Activated T-cell treated with anti-CD3 and anti-CD28 coated beads, Interleukin-2, amount 50 U/mL, for 24 hours (primary cell): Measurements from ENCODE around the gene TRRAP.
A peak's percentile ranks its signal among the peaks of the same experiment; 100 is the strongest.

Source experiments
- DNase-seq: peaks from one replicate; pipeline ENCODE4 v3.0.0-alpha.2; 2020
- H3K27ac Mint-ChIP-seq: 2 replicates; pipeline ENCODE4 v1.8.0; 2020; ENCODE audit warnings: mild to moderate bottlenecking, mixed read lengths
- H3K27me3 Mint-ChIP-seq: 2 replicates; pipeline ENCODE4 v1.8.0; 2020; ENCODE audit warnings: mixed read lengths
- H3K36me3 Mint-ChIP-seq: 2 replicates; pipeline ENCODE4 v1.8.0; 2020; ENCODE audit warnings: low read depth, mixed read lengths
- H3K4me1 Mint-ChIP-seq: 2 replicates; pipeline ENCODE4 v1.8.0; 2020; ENCODE audit warnings: low read depth, mixed read lengths
- H3K4me3 Mint-ChIP-seq: 2 replicates; pipeline ENCODE4 v1.8.0; 2020; ENCODE audit warnings: mild to moderate bottlenecking, moderate library complexity, mixed read lengths
- H3K9me3 Mint-ChIP-seq: 2 replicates; pipeline ENCODE4 v1.8.0; 2020; ENCODE audit warnings: mixed read lengths

Gene TRRAP

DNA sequence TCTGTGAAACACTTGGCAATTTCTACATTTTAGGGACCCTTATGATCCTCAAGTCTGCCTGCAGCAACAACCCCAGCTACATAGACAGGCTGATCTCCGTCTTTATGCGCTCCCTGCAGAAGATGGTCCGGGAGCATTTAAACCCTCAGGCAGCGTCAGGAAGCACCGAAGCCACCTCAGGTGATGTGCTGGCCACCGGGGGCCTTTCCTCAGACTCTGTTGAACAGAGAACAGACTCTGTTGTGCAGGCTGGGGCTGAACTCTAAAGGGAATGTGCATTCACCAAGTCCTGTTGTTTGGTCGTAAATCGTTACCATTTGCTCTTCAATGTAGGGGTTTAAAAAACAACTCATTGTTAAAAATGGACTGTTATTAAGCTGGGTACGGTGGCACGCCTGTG lies 86.3 kb downstream of the TRRAP start:
- Mint-ChIP-seq H3K36me3 (peaks cover 94% of the 10 kb centered on the region), H3K4me3 (no peak overlapping the region)

DNA sequence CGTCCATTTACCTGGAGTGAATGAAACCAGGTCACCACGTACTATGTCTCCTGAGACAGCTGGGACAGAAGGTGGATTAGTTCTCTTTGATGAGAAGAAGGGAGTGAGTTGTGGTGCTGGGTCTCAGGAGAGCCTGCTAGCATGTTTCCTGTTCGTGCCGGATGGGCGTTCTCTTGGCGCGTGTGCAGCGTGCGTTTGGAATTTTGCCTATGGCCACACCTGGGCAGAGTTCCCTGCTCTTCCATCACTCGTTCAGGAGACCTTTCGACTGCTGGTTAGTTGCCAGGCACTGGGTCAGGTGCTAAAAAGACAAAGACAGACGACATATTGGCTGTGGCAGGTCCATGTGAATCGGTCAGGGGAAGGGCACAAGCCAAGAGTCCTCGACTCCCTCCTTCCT lies 90.3 kb downstream of the TRRAP start:
- H3K36me3 Mint-ChIP-seq = peaks cover 97% of the 10 kb centered on the region

More for the DNA sequence above, 86.3 kb downstream of the TRRAP start:
- Mint-ChIP-seq H3K4me1 (no peaks in the 10 kb centered on the region), H3K27ac (no peak overlapping the region), H3K27me3 (no peaks in the 10 kb centered on the region), H3K9me3 (no peaks in the 10 kb centered on the region)
- DNase-seq = no peak

DNA sequence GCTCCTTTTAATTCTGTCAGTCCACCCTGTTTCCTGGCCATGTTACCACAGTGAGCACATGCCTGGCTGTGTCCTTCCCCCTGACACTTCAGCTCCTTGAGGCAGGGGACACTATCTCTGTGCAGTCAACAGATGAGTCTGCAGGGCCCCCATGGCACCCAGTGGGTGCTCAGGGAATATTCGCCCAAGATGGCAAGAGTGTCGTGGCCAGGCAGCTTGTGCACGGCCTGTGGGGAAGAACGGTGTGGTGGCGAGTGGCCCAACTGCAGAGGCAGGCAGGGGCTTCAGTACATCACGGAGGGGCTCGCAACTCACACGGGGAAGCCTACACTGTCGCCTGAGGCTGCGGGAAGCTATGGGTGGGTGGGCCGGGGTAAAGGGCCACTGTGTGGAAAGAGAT lies 91.1 kb downstream of the TRRAP start:
- no peaks in the 10 kb centered on the region for H3K4me1 Mint-ChIP-seq
- no peak overlapping the region for H3K4me3 Mint-ChIP-seq
- H3K27me3 Mint-ChIP-seq = no peaks in the 10 kb centered on the region
- no peak for DNase-seq
- H3K36me3 Mint-ChIP-seq = peaks cover 100% of the 10 kb centered on the region
- H3K27ac Mint-ChIP-seq = no peak overlapping the region
- H3K9me3 Mint-ChIP-seq = no peaks in the 10 kb centered on the region

More for the DNA sequence above, 90.3 kb downstream of the TRRAP start:
- H3K4me1 Mint-ChIP-seq = no peaks in the 10 kb centered on the region
- H3K27me3 Mint-ChIP-seq = no peaks in the 10 kb centered on the region
- H3K9me3 Mint-ChIP-seq = no peaks in the 10 kb centered on the region
- DNase-seq = no peak
- no peak overlapping the region for H3K4me3 Mint-ChIP-seq
- no peak overlapping the region for H3K27ac Mint-ChIP-seq

DNA sequence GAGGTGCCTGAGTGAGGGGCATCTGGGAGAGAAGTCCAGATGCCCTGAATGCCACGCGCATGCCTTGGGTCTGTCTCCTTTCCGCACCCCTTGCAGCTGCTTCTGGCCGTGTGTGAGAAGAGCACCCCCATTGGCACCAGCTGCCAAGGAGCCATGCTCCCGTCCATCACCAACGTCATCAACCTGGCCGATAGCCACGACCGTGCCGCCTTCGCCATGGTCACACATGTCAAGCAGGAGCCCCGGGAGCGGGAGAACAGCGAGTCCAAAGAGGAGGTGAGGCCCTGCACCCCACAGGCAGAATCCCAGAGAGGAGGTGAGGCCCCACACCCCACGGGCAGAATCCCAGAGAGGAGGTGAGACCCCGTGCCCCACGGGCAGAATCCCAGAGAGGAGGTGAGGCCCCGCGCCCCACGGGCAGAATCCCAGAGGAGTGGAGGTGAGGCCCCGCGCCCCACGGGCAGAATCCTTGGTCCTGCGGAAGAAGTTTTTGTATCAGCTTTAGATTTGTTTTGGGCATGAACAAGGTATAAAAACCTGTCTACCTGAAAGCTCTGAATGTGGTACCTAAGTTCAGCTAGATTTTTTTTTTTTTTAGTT lies 91.8 kb downstream of the TRRAP start:
- no peak overlapping the region for H3K27ac Mint-ChIP-seq
- no peaks in the 10 kb centered on the region for H3K4me1 Mint-ChIP-seq
- H3K36me3 Mint-ChIP-seq = peaks cover 100% of the 10 kb centered on the region
- no peaks in the 10 kb centered on the region for H3K27me3 Mint-ChIP-seq
- no peak for DNase-seq
- H3K4me3 Mint-ChIP-seq = no peak overlapping the region
- no peaks in the 10 kb centered on the region for H3K9me3 Mint-ChIP-seq

DNA sequence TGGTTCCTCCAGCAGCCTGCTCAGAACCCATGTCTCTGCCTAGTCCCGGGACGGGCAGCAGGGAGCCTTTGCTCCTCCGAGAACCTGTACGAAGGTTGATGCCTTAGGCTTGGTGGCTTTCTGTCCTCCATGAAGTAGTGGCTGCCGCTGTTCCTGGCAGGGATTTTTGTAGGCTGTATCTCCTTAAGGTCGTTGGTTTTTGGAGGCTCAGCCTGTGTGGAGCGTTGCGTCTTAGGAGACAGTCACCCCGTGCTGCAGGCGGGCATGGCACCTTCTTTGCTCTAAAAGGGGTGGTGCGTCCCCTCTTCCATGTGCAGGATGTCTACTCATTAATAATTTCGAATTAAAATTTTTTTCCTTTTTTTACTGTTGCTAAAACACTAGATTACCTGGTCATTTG lies 92.5 kb downstream of the TRRAP start:
- Mint-ChIP-seq H3K27me3 (no peaks in the 10 kb centered on the region), H3K9me3 (no peaks in the 10 kb centered on the region), H3K36me3 (peaks cover 100% of the 10 kb centered on the region), H3K4me1 (no peaks in the 10 kb centered on the region), H3K4me3 (no peak overlapping the region), H3K27ac (no peak overlapping the region)
- no peak for DNase-seq

DNA sequence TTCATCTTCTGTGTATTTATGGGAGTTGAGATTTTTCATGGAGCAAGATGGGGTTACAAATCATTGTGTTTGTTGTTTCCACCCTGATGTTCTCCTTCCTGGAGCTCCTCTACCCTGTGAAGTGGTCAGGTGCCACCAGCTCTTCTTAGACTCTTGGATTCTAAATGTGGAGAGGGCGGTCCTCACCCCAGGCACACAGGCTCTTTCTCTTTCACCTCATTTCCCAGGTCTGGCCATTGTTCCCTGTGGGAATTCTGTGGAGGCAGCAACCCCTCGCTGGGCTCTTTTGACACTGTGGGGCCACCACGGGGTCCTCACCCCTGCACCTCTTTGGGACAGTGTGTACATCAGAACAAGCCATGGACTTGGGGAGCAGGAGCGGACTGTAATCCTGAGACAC lies 95.9 kb downstream of the TRRAP start:
- no peak for DNase-seq
- no peaks in the 10 kb centered on the region for H3K4me1 Mint-ChIP-seq
- H3K36me3 Mint-ChIP-seq = peaks cover 100% of the 10 kb centered on the region
- H3K27me3 Mint-ChIP-seq = no peaks in the 10 kb centered on the region
- H3K9me3 Mint-ChIP-seq = no peaks in the 10 kb centered on the region
- H3K27ac Mint-ChIP-seq = peak overlapping the region; percentile 60
- no peak overlapping the region for H3K4me3 Mint-ChIP-seq

DNA sequence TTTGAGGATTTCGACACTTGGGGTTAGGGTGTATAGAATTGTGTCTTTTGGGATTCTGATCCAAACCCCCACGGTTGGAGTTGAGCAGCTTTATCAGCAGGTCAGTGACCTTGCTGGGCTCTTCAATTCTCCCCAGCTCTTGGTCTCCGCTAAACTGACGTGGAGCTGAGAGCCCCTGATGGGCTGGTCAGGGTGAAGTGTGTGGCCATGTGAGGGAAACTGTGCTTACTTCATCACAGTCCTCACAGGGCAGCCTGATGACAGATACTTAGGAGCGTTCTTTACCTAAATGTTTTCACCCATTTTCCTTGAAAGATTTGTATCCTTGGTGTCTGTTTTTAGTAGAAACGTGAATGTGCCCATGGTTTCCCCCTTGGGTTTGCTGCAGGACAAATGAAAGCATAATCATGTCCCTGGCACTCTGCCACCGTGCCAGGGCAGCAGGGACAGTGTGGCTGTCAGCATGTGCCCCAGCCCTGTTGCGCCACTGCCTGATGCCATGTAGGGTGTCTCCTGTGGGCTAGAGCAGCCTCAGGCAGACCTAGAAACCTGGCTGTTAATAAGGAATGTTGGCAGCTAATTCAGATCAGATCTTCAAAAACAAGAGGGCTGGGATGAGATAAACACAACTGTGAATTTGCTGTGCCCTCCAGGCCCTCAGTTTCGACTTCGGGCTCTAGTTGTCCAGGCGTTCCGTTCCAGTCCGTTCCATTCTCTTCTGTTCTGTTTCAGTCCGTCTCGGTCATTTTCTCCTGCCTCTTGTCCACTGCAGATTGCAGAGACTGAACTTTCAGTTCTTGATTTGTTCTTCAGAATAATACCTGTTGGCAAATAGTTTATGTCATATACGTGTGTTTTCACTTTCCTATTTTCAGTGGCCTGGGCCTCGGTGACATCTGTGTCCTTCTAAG lies 96.8 kb downstream of the TRRAP start:
- peaks cover 100% of the 10 kb centered on the region for H3K36me3 Mint-ChIP-seq
- H3K4me3 Mint-ChIP-seq = no peak overlapping the region
- no peaks in the 10 kb centered on the region for H3K4me1 Mint-ChIP-seq
- DNase-seq = no peak
- H3K9me3 Mint-ChIP-seq = no peaks in the 10 kb centered on the region
- peak overlapping the region; percentile 0 for H3K27ac Mint-ChIP-seq
- no peaks in the 10 kb centered on the region for H3K27me3 Mint-ChIP-seq

DNA sequence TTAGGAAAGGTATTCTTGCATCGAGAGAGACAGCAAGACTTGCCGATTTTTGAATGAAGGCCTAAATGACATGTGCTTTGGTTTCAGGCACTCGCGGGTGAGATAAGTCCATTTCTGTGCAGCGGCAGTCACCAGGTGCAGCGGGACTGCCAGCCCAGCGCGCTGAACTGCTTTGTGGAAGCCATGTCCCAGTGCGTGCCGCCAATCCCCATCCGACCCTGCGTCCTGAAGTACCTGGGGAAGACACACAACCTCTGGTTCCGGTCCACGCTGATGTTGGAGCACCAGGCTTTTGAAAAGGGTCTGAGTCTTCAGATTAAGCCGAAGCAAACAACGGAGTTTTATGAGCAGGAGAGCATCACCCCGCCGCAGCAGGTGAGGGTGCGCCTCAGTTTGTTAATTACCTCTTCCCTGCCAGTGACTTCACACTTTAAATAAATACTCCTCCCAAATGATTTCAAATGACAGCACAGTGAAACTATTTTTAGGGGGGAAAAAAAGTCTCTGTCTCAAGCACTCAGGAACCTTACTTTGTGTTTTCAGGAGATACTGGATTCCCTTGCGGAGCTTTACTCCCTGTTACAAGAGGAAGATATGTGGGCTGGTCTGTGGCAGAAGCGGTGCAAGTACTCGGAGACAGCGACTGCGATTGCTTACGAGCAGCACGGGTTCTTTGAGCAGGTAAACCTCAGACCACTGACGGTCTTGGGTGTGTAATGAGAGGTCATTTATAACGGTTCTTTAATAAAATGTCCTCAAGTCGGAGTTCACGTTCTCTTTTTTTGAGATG lies 98.3 kb downstream of the TRRAP start:
- Mint-ChIP-seq H3K27ac (no peak overlapping the region), H3K9me3 (no peaks in the 10 kb centered on the region), H3K27me3 (no peaks in the 10 kb centered on the region), H3K4me3 (no peak overlapping the region), H3K4me1 (no peaks in the 10 kb centered on the region), H3K36me3 (peaks cover 100% of the 10 kb centered on the region)
- DNase-seq = no peak

DNA sequence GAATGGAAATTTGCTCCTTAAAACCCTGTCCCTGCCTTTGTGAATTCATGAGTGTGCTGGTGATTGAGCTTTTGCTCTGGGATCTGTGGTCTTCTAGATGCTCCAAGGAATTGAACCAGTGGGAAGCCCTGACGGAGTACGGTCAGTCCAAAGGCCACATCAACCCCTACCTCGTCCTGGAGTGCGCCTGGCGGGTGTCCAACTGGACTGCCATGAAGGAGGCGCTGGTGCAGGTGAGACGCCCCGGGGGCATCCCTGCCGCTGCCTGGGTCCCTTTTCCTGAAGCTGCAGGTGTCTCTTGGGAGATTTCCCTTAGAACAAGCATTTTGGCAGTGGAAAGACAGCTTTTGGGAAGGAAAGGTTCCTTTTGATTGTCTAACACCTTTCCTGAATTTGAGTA lies 100.3 kb downstream of the TRRAP start:
- H3K4me1 Mint-ChIP-seq = no peaks in the 10 kb centered on the region
- no peaks in the 10 kb centered on the region for H3K9me3 Mint-ChIP-seq
- H3K27me3 Mint-ChIP-seq = no peaks in the 10 kb centered on the region
- H3K27ac Mint-ChIP-seq = no peak overlapping the region
- H3K36me3 Mint-ChIP-seq = peaks cover 100% of the 10 kb centered on the region
- no peak for DNase-seq
- no peak overlapping the region for H3K4me3 Mint-ChIP-seq

DNA sequence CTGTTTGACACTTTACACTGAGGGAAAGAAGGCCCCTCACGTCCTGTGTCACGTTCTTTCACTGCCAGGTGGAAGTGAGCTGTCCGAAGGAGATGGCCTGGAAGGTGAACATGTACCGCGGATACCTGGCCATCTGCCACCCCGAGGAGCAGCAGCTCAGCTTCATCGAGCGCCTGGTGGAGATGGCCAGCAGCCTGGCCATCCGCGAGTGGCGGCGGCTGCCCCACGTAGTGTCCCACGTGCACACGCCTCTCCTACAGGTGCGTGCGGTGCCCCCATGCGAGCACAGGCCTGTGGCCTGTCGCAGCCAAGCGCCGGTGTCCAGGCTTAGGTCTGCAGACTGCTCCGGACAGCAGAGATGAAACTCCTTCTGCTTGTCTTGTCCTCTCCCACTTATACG lies 103.4 kb downstream of the TRRAP start:
- Mint-ChIP-seq H3K9me3 (peaks cover 6% of the 10 kb centered on the region), H3K27ac (no peak overlapping the region), H3K27me3 (no peaks in the 10 kb centered on the region), H3K4me3 (no peak overlapping the region), H3K4me1 (no peaks in the 10 kb centered on the region), H3K36me3 (peaks cover 100% of the 10 kb centered on the region)
- DNase-seq = no peak

DNA sequence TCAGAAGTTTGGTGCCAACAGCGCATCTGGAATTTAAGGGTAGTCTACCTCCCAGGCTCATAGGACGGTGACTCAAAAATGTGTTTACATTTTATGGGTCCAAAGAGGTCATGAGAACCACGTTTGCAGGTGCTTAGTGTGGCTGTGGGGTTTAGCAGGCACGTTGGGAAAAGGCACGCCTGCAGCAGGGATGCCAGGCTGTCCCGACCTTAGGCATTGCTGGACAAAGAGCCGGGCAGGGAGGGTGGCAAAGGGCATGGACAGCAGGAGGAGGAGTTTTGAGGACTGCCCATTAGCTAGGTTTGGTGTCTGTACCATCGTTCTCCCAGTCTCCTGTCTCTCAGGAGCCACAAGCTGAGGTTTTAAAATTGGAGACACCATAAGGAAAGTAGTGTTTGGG lies 104.4 kb downstream of the TRRAP start:
- Mint-ChIP-seq H3K4me3 (no peak overlapping the region), H3K4me1 (peaks cover 5% of the 10 kb centered on the region), H3K27ac (no peak overlapping the region), H3K9me3 (peaks cover 6% of the 10 kb centered on the region), H3K36me3 (peaks cover 100% of the 10 kb centered on the region), H3K27me3 (no peaks in the 10 kb centered on the region)
- no peak for DNase-seq

DNA sequence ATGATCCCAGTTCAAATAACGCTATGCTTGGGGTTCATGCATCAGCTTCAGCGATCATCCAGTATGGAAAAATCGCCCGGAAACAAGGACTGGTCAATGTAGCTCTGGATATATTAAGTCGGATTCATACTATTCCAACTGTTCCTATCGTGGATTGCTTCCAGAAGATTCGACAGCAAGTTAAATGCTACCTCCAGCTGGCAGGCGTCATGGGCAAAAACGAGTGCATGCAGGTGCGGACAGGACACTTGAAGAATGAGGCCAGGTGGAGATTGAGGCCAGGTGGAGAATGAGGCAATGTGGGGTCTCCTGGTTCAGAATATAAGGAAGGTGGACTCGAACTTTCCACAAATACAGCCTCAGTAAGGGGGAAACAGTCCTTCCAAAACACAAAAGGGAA lies 105.8 kb downstream of the TRRAP start:
- no peak for DNase-seq
- Mint-ChIP-seq H3K36me3 (peaks cover 100% of the 10 kb centered on the region), H3K27me3 (no peaks in the 10 kb centered on the region), H3K4me3 (no peak overlapping the region), H3K9me3 (peaks cover 6% of the 10 kb centered on the region), H3K27ac (no peak overlapping the region), H3K4me1 (peaks cover 17% of the 10 kb centered on the region)

DNA sequence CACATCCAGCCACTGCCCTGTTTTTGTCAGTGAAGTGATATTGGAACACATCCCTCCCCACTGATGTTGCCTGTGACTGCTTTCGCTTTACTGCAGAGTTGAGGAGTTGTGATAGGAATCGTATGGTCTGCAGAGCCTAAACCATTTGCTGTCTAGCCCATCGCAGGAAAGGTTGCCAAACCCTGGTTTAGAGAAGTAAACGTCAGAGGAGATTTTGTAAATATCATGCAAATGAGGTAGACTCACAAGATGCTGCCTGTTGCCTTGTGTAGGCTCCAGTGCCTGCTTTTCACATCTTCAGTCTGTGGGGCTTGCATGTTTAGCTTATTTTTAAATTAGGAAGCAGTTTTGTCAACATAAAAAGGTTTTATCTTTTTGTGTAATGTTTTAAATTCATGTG lies 107.1 kb downstream of the TRRAP start:
- H3K27me3 Mint-ChIP-seq = no peaks in the 10 kb centered on the region
- DNase-seq = no peak
- H3K27ac Mint-ChIP-seq = no peak overlapping the region
- peaks cover 6% of the 10 kb centered on the region for H3K9me3 Mint-ChIP-seq
- H3K36me3 Mint-ChIP-seq = peaks cover 98% of the 10 kb centered on the region
- H3K4me3 Mint-ChIP-seq = no peak overlapping the region
- H3K4me1 Mint-ChIP-seq = peaks cover 24% of the 10 kb centered on the region

DNA sequence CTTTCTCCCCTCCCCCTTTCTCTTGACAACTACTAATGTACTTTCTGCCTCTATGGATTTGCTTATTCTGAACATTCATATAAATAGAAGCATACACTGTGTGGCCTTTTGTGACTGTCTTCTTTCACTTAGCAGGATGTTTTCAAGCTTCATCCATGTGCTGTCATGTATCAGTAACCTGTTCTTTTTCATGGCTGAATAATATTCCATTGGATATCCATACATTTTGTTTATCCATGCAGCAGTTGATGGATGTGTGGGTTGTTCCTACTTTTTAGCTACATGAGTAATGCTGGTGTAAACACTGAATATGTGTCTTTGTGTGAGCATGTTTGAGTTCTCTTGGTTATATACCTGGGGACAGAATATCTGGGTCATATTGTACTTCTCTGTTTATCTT lies 107.6 kb downstream of the TRRAP start:
- no peak for DNase-seq
- Mint-ChIP-seq H3K9me3 (peaks cover 6% of the 10 kb centered on the region), H3K27me3 (no peaks in the 10 kb centered on the region), H3K36me3 (peaks cover 97% of the 10 kb centered on the region), H3K4me1 (peaks cover 24% of the 10 kb centered on the region), H3K4me3 (no peak overlapping the region), H3K27ac (no peak overlapping the region)

DNA sequence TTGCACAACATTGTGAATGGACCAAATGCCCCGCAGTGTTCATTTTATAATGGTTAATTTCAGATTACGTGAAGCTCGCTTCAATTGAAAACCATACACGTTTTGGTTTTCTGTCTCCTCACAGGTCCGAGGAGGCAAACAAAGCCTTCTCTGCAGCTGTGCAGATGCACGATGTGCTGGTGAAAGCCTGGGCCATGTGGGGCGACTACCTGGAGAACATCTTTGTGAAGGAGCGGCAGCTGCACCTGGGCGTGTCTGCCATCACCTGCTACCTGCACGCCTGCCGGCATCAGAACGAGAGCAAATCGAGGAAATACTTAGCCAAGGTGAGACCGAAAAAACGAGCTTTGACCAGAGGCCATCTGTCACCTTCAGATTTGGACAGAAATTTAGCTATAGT lies 110.3 kb downstream of the TRRAP start:
- DNase-seq = no peak
- Mint-ChIP-seq H3K27me3 (no peaks in the 10 kb centered on the region), H3K4me1 (peaks cover 24% of the 10 kb centered on the region), H3K27ac (no peak overlapping the region), H3K36me3 (peaks cover 97% of the 10 kb centered on the region), H3K9me3 (peaks cover 6% of the 10 kb centered on the region), H3K4me3 (no peak overlapping the region)
